ENCODE measurements around the gene FREM3.

GRCh38 chr4:143713553-143713952, 13.1 kb upstream of the FREM3 start:
- TF ChIP-seq GATA3 (IDR thresholded peaks at IDR 0.05; ENCODE audit: low read depth, low read length), result no peak
- no peak for TF ChIP-seq GATA2 (IDR thresholded peaks at IDR 0.05; ENCODE audit: low read depth, low read length)

Measured in SH-SY5Y (cell line).